RKO (cell line): ENCODE measurements around the gene UCK1.

Experiments
- DNase-seq: peaks from one replicate; pipeline ENCODE4 v3.0.0-alpha.2; 2016; ENCODE audit warnings: low spot score

Gene UCK1

GRCh38 chr9:131496844-131497405 lies 34.1 kb downstream of the UCK1 start:
- DNase-seq, result no peak

GRCh38 chr9:131495785-131496184 lies 35.3 kb downstream of the UCK1 start:
- no peak for DNase-seq

- DNase-seq, result no peak
Observed at GRCh38 chr9:131494296-131494870, 36.7 kb downstream of the UCK1 start.

- no peak for DNase-seq
Observed at GRCh38 chr9:131492070-131492469, 39.0 kb downstream of the UCK1 start.

- no peak for DNase-seq
Observed at GRCh38 chr9:131491001-131491710, 39.9 kb downstream of the UCK1 start.

- DNase-seq, result no peak
Observed at GRCh38 chr9:131490514-131490913, 40.5 kb downstream of the UCK1 start.

- DNase-seq, result no peak
Observed at GRCh38 chr9:131487621-131488031, 43.4 kb downstream of the UCK1 start.

GRCh38 chr9:131487001-131487400 lies 44.1 kb downstream of the UCK1 start:
- no peak for DNase-seq

GRCh38 chr9:131485728-131486422 lies 45.2 kb downstream of the UCK1 start:
- DNase-seq, result no peak

GRCh38 chr9:131485206-131485605 lies 45.9 kb downstream of the UCK1 start:
- no peak for DNase-seq

- no peak for DNase-seq
Observed at GRCh38 chr9:131484560-131485185, 46.4 kb downstream of the UCK1 start.

- no peak for DNase-seq
Observed at GRCh38 chr9:131484051-131484445, 47.0 kb downstream of the UCK1 start.

- no peak for DNase-seq
Observed at GRCh38 chr9:131483319-131484050, 47.6 kb downstream of the UCK1 start.

- no peak for DNase-seq
Observed at GRCh38 chr9:131482343-131483006, 48.6 kb downstream of the UCK1 start.

GRCh38 chr9:131481441-131482342 lies 49.4 kb downstream of the UCK1 start:
- DNase-seq, result no peak

- peak; percentile 51 for DNase-seq
Observed at GRCh38 chr9:131480258-131480657, 50.8 kb downstream of the UCK1 start.

GRCh38 chr9:131478911-131479310 lies 52.2 kb downstream of the UCK1 start:
- DNase-seq, result no peak

GRCh38 chr9:131478421-131478868 lies 52.6 kb downstream of the UCK1 start:
- DNase-seq, result no peak

- no peak for DNase-seq
Observed at GRCh38 chr9:131477816-131478419, 53.1 kb downstream of the UCK1 start.

- no peak for DNase-seq
Observed at GRCh38 chr9:131477367-131477766, 53.7 kb downstream of the UCK1 start.
